ENCODE measurements around the gene TMEM213.

TMEM213 gene

DNA sequence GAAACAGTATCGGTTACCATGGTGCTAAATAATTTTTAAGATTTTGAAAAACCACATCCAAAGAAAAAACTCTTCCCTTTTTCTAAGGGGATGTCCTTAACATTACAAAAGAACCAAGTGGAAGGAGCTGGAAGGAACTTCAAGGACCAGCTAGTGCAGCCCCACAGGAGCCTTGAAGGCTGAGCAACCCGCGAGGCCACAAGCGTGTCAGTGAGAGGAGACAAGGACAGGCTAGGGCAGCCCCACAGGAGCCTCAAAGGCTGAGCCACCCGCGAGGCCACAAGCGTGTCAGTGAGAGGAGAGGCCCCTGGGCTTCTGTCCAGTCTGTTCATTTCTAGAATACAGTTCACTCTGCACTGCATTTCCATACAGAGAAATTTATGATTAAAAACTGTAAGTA, 80.3 kb downstream of the TMEM213 start:
- no peak for DNase-seq

GRCh38 chr7:138878856-138879255, 81.1 kb downstream of the TMEM213 start:
- DNase-seq: no peak

DNA sequence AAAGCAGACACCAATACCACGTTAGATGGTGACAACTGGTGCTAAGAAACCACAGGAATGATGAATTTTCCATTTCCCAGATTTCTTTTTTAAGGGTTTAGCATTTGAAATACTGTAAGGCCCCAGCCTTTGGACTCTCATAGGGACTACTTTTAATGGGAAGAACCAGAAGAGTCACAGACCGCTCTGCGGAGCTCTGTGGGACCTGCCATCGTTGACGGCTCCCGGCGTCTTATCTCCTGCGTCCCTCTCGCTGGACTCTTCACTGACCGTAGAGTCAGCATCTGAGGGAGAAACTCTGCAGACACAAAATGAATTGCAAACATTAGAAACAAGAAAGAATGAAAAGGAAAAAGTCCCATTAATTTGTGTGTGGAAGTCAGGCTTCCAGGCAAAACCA, 81.6 kb downstream of the TMEM213 start:
- DNase-seq: no peak

DNA sequence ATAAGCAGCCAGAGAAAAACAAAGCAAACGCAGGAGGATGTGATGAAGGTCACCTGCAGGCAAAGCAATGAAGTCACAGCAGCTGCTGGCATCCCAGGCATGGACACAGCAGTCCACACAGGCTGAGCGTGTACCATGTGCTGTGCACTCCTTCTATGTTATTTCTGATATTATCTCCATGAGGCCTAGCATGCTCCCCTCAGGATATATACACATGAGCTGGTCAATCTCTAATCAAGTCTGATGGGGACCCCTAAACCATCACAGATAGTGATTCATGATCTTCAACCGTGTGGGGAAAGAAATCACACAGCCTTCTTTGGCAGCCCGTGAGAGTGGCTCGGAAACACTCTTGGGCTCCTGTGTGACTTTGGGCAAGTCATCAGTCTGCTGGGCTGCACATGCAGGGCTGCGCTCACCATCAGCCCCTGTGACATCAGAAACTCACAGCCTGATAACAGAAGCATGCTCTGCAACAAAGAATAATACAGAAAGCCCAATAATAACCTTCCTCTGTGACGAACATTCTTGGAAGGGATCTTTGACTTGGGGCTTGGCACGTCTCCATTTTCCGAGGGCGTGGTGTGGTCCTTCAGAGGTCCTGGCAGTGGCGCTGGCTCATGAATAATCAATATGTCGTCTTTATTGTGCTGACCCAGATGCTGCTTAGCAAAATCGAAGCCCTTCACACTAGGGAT, 83.2 kb downstream of the TMEM213 start:
- no peak for DNase-seq

DNA sequence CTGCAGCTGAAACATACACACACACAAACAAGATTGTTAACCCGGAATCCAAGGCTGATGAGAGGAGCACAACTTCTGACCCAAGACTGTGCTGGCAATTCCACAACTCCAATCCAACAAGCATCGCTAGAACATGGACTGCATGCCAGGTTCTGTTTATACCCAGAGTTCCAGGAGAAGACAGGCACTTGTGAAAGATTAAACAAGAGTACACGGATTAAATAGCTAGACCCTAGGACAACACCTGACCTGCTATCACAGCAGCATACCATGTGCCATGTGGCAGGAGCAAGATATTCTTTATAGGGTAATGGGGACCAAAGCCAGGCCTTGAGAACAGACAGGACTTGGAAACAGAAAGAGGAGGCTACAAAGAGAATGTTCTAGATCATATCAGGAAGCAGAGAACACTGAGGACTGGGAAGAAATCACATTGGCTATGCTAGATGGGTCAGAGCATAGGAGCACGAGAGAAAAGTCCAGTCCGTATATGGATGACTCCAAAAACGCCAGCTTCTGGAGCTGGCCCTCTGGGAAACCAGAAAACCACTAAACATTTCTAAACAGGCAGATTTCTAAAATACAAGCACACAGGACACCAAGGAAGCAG, 83.9 kb downstream of the TMEM213 start:
- no peak for DNase-seq

DNA sequence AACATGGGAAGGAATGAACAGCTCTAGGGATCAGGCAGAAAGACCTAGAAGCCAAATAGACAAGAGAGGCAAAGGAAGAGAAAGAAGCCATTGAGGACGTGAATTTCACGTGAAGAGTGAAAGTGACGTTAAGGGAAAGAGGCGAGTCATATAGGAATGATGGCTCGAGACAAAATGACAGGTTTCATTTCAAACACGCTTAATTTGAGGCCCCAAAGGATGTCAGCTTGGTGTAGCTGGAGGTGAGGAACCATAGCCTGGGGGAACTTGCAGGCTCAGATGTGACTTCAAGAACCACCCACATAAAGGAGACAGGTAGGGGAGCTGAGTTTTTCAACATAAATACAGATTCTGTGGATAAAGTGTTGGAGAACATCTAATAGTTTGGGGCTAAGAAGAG, 84.5 kb downstream of the TMEM213 start:
- DNase-seq: no peak

DNA sequence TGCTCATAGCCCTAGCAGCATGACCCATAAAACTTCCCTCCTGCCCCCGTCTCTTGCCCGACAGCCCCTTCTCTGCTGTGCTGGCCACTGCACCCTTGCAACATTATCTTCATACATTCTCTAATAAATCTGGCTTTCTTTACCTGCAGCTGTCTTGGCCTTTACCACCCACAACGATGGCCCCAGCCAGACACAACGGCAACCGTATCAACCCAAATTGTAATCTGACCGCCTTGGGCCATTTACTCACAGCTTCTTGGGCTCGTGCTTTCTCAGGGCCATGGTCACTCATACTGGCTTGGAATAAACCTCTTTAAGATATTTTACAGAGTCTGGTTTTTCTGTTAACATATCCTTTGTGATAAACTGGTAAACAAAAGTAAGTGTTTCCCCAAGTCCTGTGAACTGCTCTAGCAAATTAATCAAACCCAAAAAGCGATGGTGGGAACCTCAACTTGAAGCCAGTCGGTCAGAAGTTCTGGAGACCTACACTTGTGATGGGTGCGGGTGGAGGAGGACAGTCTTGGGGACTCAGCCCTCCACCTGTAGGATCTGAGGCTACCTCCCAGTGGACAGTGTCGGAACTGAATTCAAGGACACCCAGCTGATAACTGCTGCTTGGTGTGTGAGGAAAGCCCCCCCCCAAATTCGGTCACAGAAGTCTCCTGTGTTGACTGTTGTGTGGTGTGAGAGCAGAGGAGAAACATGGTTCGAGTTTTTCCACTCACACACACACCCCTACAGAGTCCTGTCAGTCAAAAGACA, 87.8 kb downstream of the TMEM213 start:
- DNase-seq: no peak

DNA sequence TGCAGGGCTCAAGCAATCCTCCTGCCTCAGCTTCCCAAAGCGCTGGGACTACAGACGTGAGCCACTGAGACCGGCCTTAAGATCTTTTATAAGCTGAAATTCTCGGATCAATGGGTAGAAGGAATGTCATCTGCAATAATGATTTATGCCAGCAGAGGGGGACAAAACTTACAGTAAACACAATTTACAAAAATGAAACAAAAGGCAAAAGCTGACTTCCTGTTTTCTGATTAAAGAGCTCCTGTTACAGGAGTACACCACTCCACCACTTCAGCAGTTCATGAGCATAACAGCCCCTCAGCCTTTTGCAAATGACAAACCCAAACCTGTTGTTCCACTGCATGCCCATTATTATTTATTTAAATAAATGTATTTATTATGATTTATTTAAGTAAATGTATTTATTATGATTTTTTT, 88.7 kb downstream of the TMEM213 start:
- peak; percentile 12 for DNase-seq

GRCh38 chr7:138887085-138887710, 89.4 kb downstream of the TMEM213 start:
- no peak for DNase-seq

All from DMS79 (cell line).